HG02970 (cell line): ENCODE measurements around the gene CACNA1A.

Source experiments
- ATAC-seq: cut with Tn5 transposase; IDR thresholded peaks from one replicate; pipeline ENCODE4 v1.9.1; 2021; ENCODE audit warnings: mild to moderate bottlenecking, moderate library complexity, moderate number of reproducible peaks; ENCODE audit not compliant: unreplicated experiment, low FRiP score

The CACNA1A gene

GRCh38 chr19:13241231-13242104, 264.8 kb downstream of the CACNA1A start:
- ATAC-seq, result no peak

- ATAC-seq, result no peak
Observed at GRCh38 chr19:13240312-13241022, 265.8 kb downstream of the CACNA1A start.

- no peak for ATAC-seq
Observed at GRCh38 chr19:13238891-13239534, 267.3 kb downstream of the CACNA1A start.

- ATAC-seq, result no peak
Observed at GRCh38 chr19:13234518-13234917, 271.8 kb downstream of the CACNA1A start.

- no peak for ATAC-seq
Observed at GRCh38 chr19:13231663-13232062, 274.6 kb downstream of the CACNA1A start.

GRCh38 chr19:13229246-13229645, 277.0 kb downstream of the CACNA1A start:
- no peak for ATAC-seq

- no peak for ATAC-seq
Observed at GRCh38 chr19:13228561-13228960, 277.7 kb downstream of the CACNA1A start.

- ATAC-seq, result no peak
Observed at GRCh38 chr19:13226983-13227382, 279.3 kb downstream of the CACNA1A start.

- ATAC-seq, result no peak
Observed at GRCh38 chr19:13225973-13226865, 280.1 kb downstream of the CACNA1A start.

GRCh38 chr19:13225085-13225484, 281.2 kb downstream of the CACNA1A start:
- no peak for ATAC-seq

GRCh38 chr19:13220847-13221246, 285.4 kb downstream of the CACNA1A start:
- no peak for ATAC-seq

- ATAC-seq, result no peak
Observed at GRCh38 chr19:13215572-13216380, 290.5 kb downstream of the CACNA1A start.

GRCh38 chr19:13214036-13214730, 292.1 kb downstream of the CACNA1A start:
- no peak for ATAC-seq

GRCh38 chr19:13212759-13213330, 293.4 kb downstream of the CACNA1A start:
- ATAC-seq, result no peak

- no peak for ATAC-seq
Observed at GRCh38 chr19:13211426-13212308, 294.6 kb downstream of the CACNA1A start.

GRCh38 chr19:13210941-13211340, 295.3 kb downstream of the CACNA1A start:
- no peak for ATAC-seq

GRCh38 chr19:13210339-13210775, 295.9 kb downstream of the CACNA1A start:
- no peak for ATAC-seq
